Lower leg skin (tissue), 4 donors: ENCODE measurements around the gene BANF2. TPM values are rescaled to one million over a fixed set of nuclear protein-coding genes. Genes with fewer than 3 reads are reported as not detected.

Source experiments
- DNase-seq, 2 donors: peaks; one replicate each; pipeline ENCODE4 v3.0.0-alpha.2; 2019; ENCODE audit warnings: low spot score in 2 of 2
- H3K4me3 ChIP-seq: fragments of 200-600 bp; sonication (generic); 2 replicates; pipeline ENCODE4 v1.5.1; 2017; ENCODE audit warnings: mild to moderate bottlenecking, low read depth; ENCODE audit not compliant: poor library complexity, severe bottlenecking
- CTCF ChIP-seq, 3 donors: fragments of 450-650 bp; IDR thresholded peaks; one replicate each; pipeline ENCODE4 v1.5.1; 2016; ENCODE audit warnings: antibody characterized with exemption in 3 of 3, mild to moderate bottlenecking in 3 of 3, moderate library complexity in 2 of 3
- POLR2A ChIP-seq, 2 donors: fragments of 450-650 bp; IDR thresholded peaks; one replicate each; pipeline ENCODE4 v1.6.1; 2016 to 2017; ENCODE audit warnings: antibody characterized with exemption in 2 of 2, mild to moderate bottlenecking in 1 of 2, moderate library complexity in 1 of 2
- WGBS, 2 donors: methylation state at CpG; one replicate each; pipeline ENCODE4 v1.1.5; 2018; 5-methylcytosine and 5-hydroxymethylcytosine counted together
- intact Hi-C: fragments of 100-400 bp; cut with DNase I; formaldehyde crosslinking; loops from one replicate; pipeline ENCODE4 v1.15.0; 2023; ENCODE audit warnings: low total_unique reads
- total RNA-seq, 4 donors: library from RNA; depleted of rRNA; stranded (reverse); fragments of >200 nt; gene quantifications; one replicate each; pipeline ENCODE4 v1.1.0, GENCODE V29; 2016

The BANF2 gene
- total RNA-seq, 4 donors from 2014 or later: not detected

GRCh38 chr20:17762243-17762872 is 62.6 kb downstream of the BANF2 start:
- intact Hi-C loops: no loop called here

GRCh38 chr20:17762873-17763557 is 63.2 kb downstream of the BANF2 start:
- WGBS, 2 donors: 77 to 78% methylated on average over 6 of the region's 6 CpGs
- DNase-seq: no peak
- H3K4me3 ChIP-seq: no peak overlapping the region
- TF ChIP-seq CTCF (IDR thresholded peaks at IDR 0.05) (no peak), POLR2A (IDR thresholded peaks at IDR 0.05) (no peak)
- intact Hi-C loops: no loop called here

More at GRCh38 chr20:17762243-17762872, 62.6 kb downstream of the BANF2 start:
- no peak for DNase-seq
- 82 to 87% methylated on average over 7 of the region's 7 CpGs for WGBS, 2 donors
- TF ChIP-seq POLR2A (IDR thresholded peaks at IDR 0.05): no peak
- TF ChIP-seq CTCF (IDR thresholded peaks at IDR 0.05): no peak
- H3K4me3 ChIP-seq: no peak overlapping the region

- 83 to 94% methylated on average over 3 to 4 of the region's 4 CpGs for WGBS, 2 donors
- intact Hi-C loops: no loop called here
- H3K4me3 ChIP-seq: no peak overlapping the region
- no peak for DNase-seq
- TF ChIP-seq POLR2A (IDR thresholded peaks at IDR 0.05): no peak
- no peak for TF ChIP-seq CTCF (IDR thresholded peaks at IDR 0.05)
Measured at GRCh38 chr20:17765017-17765416, 65.3 kb downstream of the BANF2 start.

GRCh38 chr20:17765584-17765983 is 65.8 kb downstream of the BANF2 start:
- no peak for DNase-seq
- WGBS, 2 donors: 67 to 72% methylated on average over 7 of the region's 7 CpGs
- TF ChIP-seq POLR2A (IDR thresholded peaks at IDR 0.05): no peak
- no peak for TF ChIP-seq CTCF (IDR thresholded peaks at IDR 0.05)
- intact Hi-C loops: no loop called here
- no peak overlapping the region for H3K4me3 ChIP-seq

GRCh38 chr20:17766226-17766625 is 66.5 kb downstream of the BANF2 start:
- WGBS, 2 donors: 62 to 74% methylated on average over 3 of the region's 3 CpGs
- no peak for TF ChIP-seq POLR2A (IDR thresholded peaks at IDR 0.05)
- TF ChIP-seq CTCF (IDR thresholded peaks at IDR 0.05): no peak
- DNase-seq: no peak
- intact Hi-C loops: no loop called here
- no peak overlapping the region for H3K4me3 ChIP-seq
